Measurements from ENCODE around the gene CST9L. TPM values are rescaled to one million over a fixed set of nuclear protein-coding genes. Genes with fewer than 3 reads are reported as not detected.

CST9L gene
- total RNA-seq, 1 experiment from 2014 or later: not detected

GRCh38 chr20:23524146-23524545, 44.1 kb downstream of the CST9L start:
- Mint-ChIP-seq H3K9me3 (ENCODE audit: unreplicated experiment) (peaks cover 18% of the 10 kb centered on the region), H3K4me3 (ENCODE audit: unreplicated experiment) (no peak overlapping the region), H3K27me3 (ENCODE audit: insufficient read depth, unreplicated experiment) (peaks cover 14% of the 10 kb centered on the region), H3K27ac (ENCODE audit: unreplicated experiment) (no peak overlapping the region), H3K36me3 (ENCODE audit: insufficient read depth, unreplicated experiment) (no peaks in the 10 kb centered on the region), H3K4me1 (ENCODE audit: low read depth, unreplicated experiment) (no peaks in the 10 kb centered on the region)
- ChIA-PET CTCF (no interaction called here), POLR2A (no interaction called here)
- intact Hi-C loops (cut with micrococcal nuclease; ENCODE audit: unreplicated experiment): no loop called here
- Histone ChIP-seq H3K36me3 (ENCODE audit: control insufficient read depth, insufficient read depth, low read length) (no peaks in the 10 kb centered on the region), H3K4me3 (ENCODE audit: low read depth, low read length) (no peak overlapping the region), H3K4me1 (no peaks in the 10 kb centered on the region), H3K27me3 (replicated peaks; ENCODE audit: control insufficient read depth, insufficient read depth, low read length) (no peaks in the 10 kb centered on the region), H3K9me3 (peaks cover 5% of the 10 kb centered on the region; the same call in 1 of the 2 replicates)
- no peak for DNase-seq
- no peak for TF ChIP-seq CTCF (IDR thresholded peaks at IDR 0.05; ENCODE audit: insufficient read depth in 1 of 2, low read depth in 1 of 2, low read length in 1 of 2, severe bottlenecking in 1 of 2, unreplicated experiment in 1 of 2)
- BruUV-seq (replicated peaks): no TSS peak

GRCh38 chr20:23520185-23520584, 48.1 kb downstream of the CST9L start:
- Mint-ChIP-seq H3K27me3 (ENCODE audit: insufficient read depth, unreplicated experiment) (peaks cover 3% of the 10 kb centered on the region), H3K9me3 (ENCODE audit: unreplicated experiment) (no peaks in the 10 kb centered on the region), H3K4me3 (ENCODE audit: unreplicated experiment) (no peak overlapping the region), H3K27ac (ENCODE audit: unreplicated experiment) (no peak overlapping the region), H3K4me1 (ENCODE audit: low read depth, unreplicated experiment) (no peaks in the 10 kb centered on the region), H3K36me3 (ENCODE audit: insufficient read depth, unreplicated experiment) (no peaks in the 10 kb centered on the region)
- BruUV-seq (replicated peaks): no TSS peak
- ChIA-PET CTCF (no interaction called here), POLR2A (no interaction called here)
- intact Hi-C loops (cut with micrococcal nuclease; ENCODE audit: unreplicated experiment): no loop called here
- Histone ChIP-seq H3K27me3 (replicated peaks; ENCODE audit: control insufficient read depth, insufficient read depth, low read length) (no peaks in the 10 kb centered on the region), H3K4me3 (ENCODE audit: low read depth, low read length) (no peak overlapping the region), H3K9me3 (no peaks in the 10 kb centered on the region), H3K4me1 (no peaks in the 10 kb centered on the region), H3K36me3 (ENCODE audit: control insufficient read depth, insufficient read depth, low read length) (no peaks in the 10 kb centered on the region)
- DNase-seq: no peak
- TF ChIP-seq CTCF (IDR thresholded peaks at IDR 0.05; ENCODE audit: insufficient read depth in 1 of 2, low read depth in 1 of 2, low read length in 1 of 2, severe bottlenecking in 1 of 2, unreplicated experiment in 1 of 2): no peak

GRCh38 chr20:23519556-23519955, 48.7 kb downstream of the CST9L start:
- Histone ChIP-seq H3K4me3 (ENCODE audit: low read depth, low read length) (no peak overlapping the region), H3K9me3 (no peaks in the 10 kb centered on the region), H3K4me1 (no peaks in the 10 kb centered on the region), H3K36me3 (ENCODE audit: control insufficient read depth, insufficient read depth, low read length) (no peaks in the 10 kb centered on the region), H3K27me3 (replicated peaks; ENCODE audit: control insufficient read depth, insufficient read depth, low read length) (no peaks in the 10 kb centered on the region)
- intact Hi-C loops (cut with micrococcal nuclease; ENCODE audit: unreplicated experiment): no loop called here
- no peak overlapping the region for H3K27ac Mint-ChIP-seq (ENCODE audit: unreplicated experiment)
- H3K36me3 Mint-ChIP-seq (ENCODE audit: insufficient read depth, unreplicated experiment): no peaks in the 10 kb centered on the region
- H3K4me3 Mint-ChIP-seq (ENCODE audit: unreplicated experiment): no peak overlapping the region
- BruUV-seq (replicated peaks): no TSS peak
- ChIA-PET CTCF (no interaction called here), POLR2A (no interaction called here)
- H3K9me3 Mint-ChIP-seq (ENCODE audit: unreplicated experiment): no peaks in the 10 kb centered on the region
- no peak for TF ChIP-seq CTCF (IDR thresholded peaks at IDR 0.05; ENCODE audit: insufficient read depth in 1 of 2, low read depth in 1 of 2, low read length in 1 of 2, severe bottlenecking in 1 of 2, unreplicated experiment in 1 of 2)
- no peak for DNase-seq
- peaks cover 3% of the 10 kb centered on the region for H3K27me3 Mint-ChIP-seq (ENCODE audit: insufficient read depth, unreplicated experiment)
- no peaks in the 10 kb centered on the region for H3K4me1 Mint-ChIP-seq (ENCODE audit: low read depth, unreplicated experiment)

All from Caco-2 (cell line).